ENCODE data around the gene GINS3.

The GINS3 gene

DNA sequence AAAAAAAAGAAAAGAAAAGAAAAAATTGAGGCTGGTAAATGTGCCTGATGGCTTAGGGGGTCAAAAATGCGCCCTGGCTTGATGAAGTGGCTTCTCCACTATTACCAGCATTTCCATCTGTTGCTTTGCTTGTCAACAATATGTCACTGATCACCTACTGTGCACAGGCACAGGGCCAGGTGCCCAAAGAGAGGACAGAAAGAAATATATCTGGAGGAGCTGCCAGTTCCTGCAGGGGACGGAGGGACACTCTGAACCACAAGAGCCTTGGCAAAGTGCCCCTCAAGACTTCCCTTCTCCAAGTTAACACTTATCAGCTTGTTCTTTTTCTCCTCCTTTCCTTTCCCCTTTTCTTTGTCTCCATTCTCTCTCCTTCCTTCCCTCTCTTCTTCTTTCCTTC lies 34.7 kb downstream of the GINS3 start:
- no peak for DNase-seq

- DNase-seq: no peak
Measured at GRCh38 chr16:58428621-58429542, 36.6 kb downstream of the GINS3 start.

GRCh38 chr16:58430718-58431117 lies 38.4 kb downstream of the GINS3 start:
- no peak for DNase-seq

GRCh38 chr16:58433569-58433951 lies 41.3 kb downstream of the GINS3 start:
- no peak for DNase-seq

DNA sequence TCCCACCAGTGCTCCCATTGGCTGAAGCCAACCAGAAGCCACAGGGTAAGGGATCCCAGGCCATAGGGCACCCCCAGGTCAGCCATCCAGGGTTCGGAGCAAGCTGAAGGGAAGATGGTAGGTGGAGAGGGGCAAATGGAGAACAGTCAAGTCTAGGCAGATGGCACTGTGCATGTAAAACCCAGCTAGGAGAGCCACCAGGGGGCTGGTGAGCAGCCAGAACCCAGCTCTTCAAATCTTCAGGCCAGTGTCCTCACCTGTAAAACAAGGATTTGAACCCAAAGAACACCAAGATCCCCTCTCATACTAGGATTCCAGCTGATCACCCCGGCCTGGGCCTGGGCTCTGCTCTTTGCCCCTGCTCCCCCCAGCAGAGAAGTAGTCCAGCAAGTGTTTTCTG lies 43.5 kb downstream of the GINS3 start:
- DNase-seq: no peak

- DNase-seq: no peak
Measured at GRCh38 chr16:58440131-58440530, 47.9 kb downstream of the GINS3 start.

- DNase-seq: no peak
Measured at GRCh38 chr16:58442547-58442946, 50.3 kb downstream of the GINS3 start.

DNA sequence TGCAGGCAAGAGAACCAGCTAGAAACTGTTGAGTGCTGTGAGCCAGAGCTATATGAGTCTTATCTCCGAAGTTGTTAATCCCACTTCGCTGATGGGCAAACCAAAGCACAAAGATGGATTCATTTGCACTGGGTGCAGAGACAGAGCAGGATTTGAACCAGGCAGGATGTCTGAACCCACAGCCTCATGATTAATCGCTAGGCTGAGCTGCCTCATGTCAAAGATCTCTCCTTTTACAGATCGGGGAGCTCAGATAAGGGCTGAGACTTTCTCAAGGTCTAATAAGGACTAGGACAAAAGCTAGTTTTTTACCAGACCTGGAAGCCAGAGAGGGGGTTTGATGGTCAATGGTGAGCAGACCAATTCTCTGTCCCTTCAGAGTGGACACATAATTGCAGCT lies 51.5 kb downstream of the GINS3 start:
- no peak for DNase-seq

- no peak for DNase-seq
Measured at GRCh38 chr16:58444265-58444664, 52.0 kb downstream of the GINS3 start.

DNA sequence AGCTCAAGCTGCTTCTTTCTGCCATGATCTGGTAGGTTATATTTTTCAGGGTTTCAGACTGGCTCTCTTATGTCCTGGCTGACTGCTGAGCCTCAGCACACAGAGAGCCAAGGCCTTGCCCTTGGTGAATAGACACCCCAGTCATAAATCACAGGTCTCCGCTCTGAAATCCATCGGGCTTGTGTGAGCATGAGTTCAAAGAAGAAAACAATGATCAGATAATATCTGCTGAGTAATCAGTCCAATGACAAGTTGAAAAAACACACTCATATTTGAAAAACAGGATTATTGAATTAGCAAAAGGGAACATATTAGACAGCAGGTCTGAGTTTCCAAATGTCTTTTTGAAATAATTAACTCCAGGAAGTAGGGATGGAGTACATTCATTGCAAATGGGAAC lies 56.6 kb downstream of the GINS3 start:
- DNase-seq: no peak

GRCh38 chr16:58449306-58449705 lies 57.0 kb downstream of the GINS3 start:
- no peak for DNase-seq

GRCh38 chr16:58449768-58450167 lies 57.5 kb downstream of the GINS3 start:
- DNase-seq: no peak

DNA sequence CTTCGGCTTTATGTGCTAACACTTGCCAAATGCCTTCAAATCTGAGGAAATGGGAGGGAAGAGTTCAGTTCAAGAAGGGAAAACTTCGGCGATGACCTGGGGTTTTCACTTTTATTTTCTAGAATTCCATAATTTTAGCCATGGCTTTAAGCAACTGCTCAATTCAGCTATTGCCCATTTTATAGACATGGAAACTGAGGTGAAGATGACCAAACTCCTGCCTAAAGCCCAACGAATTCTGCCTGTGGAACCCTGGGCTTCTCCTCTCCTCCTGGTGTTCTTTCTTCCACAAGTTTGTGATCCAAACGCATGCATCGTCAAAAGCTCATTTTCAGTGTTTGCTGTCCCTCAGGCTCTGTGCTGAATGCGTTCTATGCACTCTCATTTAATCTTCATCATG lies 58.3 kb downstream of the GINS3 start:
- no peak for DNase-seq

- DNase-seq: no peak
Measured at GRCh38 chr16:58451265-58451689, 59.0 kb downstream of the GINS3 start.

DNA sequence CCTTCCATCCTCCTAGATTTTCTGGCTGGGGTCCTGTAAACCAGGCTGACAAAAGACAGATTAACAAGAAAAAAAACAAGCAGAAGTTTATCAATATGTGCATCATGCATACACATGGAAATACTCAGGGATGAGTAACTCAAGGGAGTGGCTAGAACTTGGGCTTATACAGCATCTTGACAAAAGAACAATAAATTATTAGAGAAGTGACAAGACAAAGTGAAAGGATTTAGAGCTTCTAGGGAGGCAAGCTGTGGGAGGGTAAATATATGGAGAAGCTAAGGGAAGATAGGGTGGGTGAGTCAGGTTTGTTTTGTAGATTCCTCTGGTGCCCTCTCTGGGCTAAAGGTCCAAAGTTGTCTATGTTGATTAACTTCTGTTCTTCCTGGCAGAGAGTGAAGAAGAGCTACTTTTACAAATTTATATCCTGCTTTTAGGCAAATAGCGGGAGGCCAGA lies 59.7 kb downstream of the GINS3 start:
- no peak for DNase-seq

DNA sequence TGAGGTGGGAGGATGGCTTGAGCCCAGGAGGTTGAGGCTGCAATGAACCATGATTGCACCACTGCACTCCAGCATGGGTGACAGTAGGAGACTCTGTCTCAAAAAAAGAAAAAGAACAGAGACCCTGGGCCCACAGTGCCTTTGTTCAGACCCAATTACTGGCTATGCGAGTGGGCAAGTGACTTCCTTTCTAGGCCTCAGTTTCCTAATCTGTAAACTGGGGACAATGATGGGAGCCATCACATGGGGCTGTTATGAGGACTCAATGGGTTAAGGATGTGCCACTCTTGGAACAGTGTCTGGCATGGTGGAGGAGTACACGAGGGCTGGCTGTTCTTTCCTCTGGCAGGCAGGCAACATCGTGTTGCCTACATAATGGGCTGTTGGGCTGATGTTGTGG lies 60.4 kb downstream of the GINS3 start:
- DNase-seq: no peak

GRCh38 chr16:58454178-58454577 lies 61.9 kb downstream of the GINS3 start:
- DNase-seq: no peak

DNA sequence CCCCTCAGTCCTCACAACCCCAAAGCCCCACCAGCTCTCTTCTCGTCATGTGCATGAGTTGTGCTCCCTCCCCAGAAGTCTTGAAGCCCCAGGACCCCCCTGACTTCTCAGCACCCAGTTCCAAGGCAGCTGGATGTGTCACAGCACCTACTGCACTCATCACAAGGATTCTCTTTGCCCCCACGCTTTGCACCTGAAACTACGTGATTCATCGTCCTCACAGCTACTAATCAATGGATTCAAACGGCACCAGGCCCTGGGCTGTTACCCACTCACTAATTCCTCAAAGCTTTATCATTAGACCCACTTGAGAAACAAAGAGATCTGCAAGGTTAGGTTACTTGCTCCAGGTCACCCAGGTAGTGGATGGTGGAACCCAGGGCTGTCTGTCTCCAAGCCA lies 62.6 kb downstream of the GINS3 start:
- no peak for DNase-seq

Data from activated CD4-positive, alpha-beta T cell treated with anti-CD3 and anti-CD28 coated beads, Interleukin-2, amount 50 U/mL, for 4 hours (primary cell).